Activated naive CD4-positive, alpha-beta T cell treated with anti-CD3 and anti-CD28 coated beads, Interleukin-2, amount 10 ng/mL, durations not matched to agents 7 days and 5 days (primary cell): Measurements from ENCODE around the gene EGR2.

Source experiments
- CTCF ChIA-PET: fragments of 350-600 bp; sonication (Branson Sonifier 250); formaldehyde crosslinking; loops from one replicate; lab custom pipeline; 2021; ENCODE audit warnings: antibody characterized with exemption; lab: Charles Lee
- DNase-seq: peaks from one replicate; pipeline ENCODE4 v3.0.0-alpha.2; 2020
- H3K27ac Mint-ChIP-seq: one replicate; pipeline ENCODE4 v1.8.0; 2021; ENCODE audit warnings: mild to moderate bottlenecking, moderate library complexity, mixed read lengths
- H3K27me3 Mint-ChIP-seq: one replicate; pipeline ENCODE4 v1.8.0; 2021; ENCODE audit warnings: mild to moderate bottlenecking, mixed read lengths
- H3K36me3 Mint-ChIP-seq: one replicate; pipeline ENCODE4 v1.8.0; 2021; ENCODE audit warnings: mixed read lengths
- H3K4me1 Mint-ChIP-seq: one replicate; pipeline ENCODE4 v1.8.0; 2021; ENCODE audit warnings: mixed read lengths
- H3K4me3 Mint-ChIP-seq: one replicate; pipeline ENCODE4 v1.8.0; 2021; ENCODE audit warnings: mild to moderate bottlenecking, moderate library complexity, mixed read lengths
- H3K9me3 Mint-ChIP-seq: one replicate; pipeline ENCODE4 v1.8.0; 2021; ENCODE audit warnings: mixed read lengths

EGR2 gene

DNA sequence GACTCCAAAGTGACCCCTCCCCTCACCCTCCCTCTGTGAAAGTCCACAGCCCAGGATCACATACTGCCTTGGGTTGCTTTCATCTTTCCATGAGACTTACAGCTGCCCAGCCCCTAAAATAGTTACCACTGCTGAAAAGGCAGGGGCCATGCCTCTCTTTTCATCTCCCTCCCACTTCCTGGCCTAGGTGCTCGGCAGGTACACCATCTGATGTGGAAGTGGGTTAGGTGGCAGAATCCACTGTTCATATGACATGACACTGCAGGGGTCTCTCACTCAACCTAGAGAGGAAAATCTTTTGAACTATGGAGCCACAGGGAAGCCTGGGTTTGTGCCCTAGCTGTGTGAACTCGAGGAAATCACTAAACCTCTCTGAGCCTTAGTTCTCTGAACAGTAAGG, 50.4 kb downstream of the EGR2 start:
- CTCF ChIA-PET, result no interaction called here
- no peaks in the 10 kb centered on the region for H3K9me3 Mint-ChIP-seq
- no peak overlapping the region for H3K4me3 Mint-ChIP-seq
- no peak for DNase-seq
- H3K27me3 Mint-ChIP-seq, result peaks cover 1% of the 10 kb centered on the region
- H3K27ac Mint-ChIP-seq, result no peak overlapping the region
- no peaks in the 10 kb centered on the region for H3K36me3 Mint-ChIP-seq
- peaks cover 12% of the 10 kb centered on the region for H3K4me1 Mint-ChIP-seq

DNA sequence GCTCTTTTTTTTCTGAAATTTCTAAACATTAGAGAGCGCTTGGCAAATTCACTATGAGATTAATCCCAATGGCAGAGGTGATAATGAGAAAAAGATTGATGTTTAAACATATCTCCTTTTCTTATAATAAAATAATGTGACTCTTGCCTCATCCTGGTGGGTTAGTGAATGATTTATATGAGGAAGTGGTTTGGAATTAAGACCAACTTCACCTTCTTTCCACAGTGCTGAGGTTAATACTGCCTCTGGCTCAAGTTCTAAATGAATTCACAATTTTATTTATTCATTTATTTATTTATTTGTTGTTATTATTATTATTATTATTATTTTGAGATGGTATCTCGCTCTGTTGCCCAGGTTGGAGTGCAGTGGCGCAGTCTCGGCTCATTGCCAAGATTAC, 52.2 kb downstream of the EGR2 start:
- Mint-ChIP-seq H3K9me3 (no peaks in the 10 kb centered on the region), H3K36me3 (no peaks in the 10 kb centered on the region), H3K4me3 (no peak overlapping the region), H3K27me3 (no peaks in the 10 kb centered on the region), H3K27ac (no peak overlapping the region), H3K4me1 (peaks cover 7% of the 10 kb centered on the region)
- no peak for DNase-seq
- CTCF ChIA-PET, result no interaction called here

DNA sequence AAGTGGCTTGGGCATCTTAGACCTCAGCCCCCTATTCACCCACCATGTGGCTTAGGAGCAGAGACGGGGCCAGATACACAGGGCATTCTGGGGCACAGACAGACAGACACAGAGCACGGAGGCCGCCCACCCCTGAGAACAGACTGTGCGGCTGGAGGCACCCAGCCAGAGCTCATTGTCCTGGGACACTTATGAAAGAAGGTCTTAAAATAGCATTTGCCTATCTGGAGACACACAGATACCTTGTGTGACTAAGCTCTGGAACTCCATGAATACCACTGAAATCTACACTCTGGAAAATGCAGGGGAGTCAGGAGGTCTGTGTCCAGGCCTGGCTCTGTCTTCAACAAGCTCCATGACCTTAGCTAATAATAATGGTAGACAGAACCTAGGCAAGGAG, 53.0 kb downstream of the EGR2 start:
- no peaks in the 10 kb centered on the region for H3K27me3 Mint-ChIP-seq
- DNase-seq, result no peak
- H3K36me3 Mint-ChIP-seq, result no peaks in the 10 kb centered on the region
- no peaks in the 10 kb centered on the region for H3K9me3 Mint-ChIP-seq
- H3K4me3 Mint-ChIP-seq, result no peak overlapping the region
- no peak overlapping the region for H3K27ac Mint-ChIP-seq
- H3K4me1 Mint-ChIP-seq, result peaks cover 7% of the 10 kb centered on the region
- CTCF ChIA-PET, result no interaction called here
